Progenitor cell of endocrine pancreas (in vitro differentiated cells): ENCODE data around the gene LIMS1. TPM values are rescaled to one million over a fixed set of nuclear protein-coding genes. Genes with fewer than 3 reads are reported as not detected.

Experiments
- DNase-seq: peaks from one replicate; pipeline ENCODE4 v3.0.0; 2021; ENCODE audit warnings: low spot score; ENCODE audit not compliant: unreplicated experiment
- H3K27ac Mint-ChIP-seq: 2 replicates; pipeline ENCODE4 v1.8.0; 2021; ENCODE audit warnings: mild to moderate bottlenecking, moderate library complexity, mixed read lengths
- H3K27me3 Mint-ChIP-seq: 2 replicates; pipeline ENCODE4 v1.8.0; 2021; ENCODE audit warnings: mixed read lengths
- H3K36me3 Mint-ChIP-seq: 2 replicates; pipeline ENCODE4 v1.8.0; 2022; ENCODE audit warnings: mixed read lengths; ENCODE audit not compliant: insufficient read depth
- H3K4me1 Mint-ChIP-seq: 2 replicates; pipeline ENCODE4 v1.8.0; 2021; ENCODE audit warnings: low read depth, mixed read lengths
- H3K4me3 Mint-ChIP-seq: 2 replicates; pipeline ENCODE4 v1.8.0; 2021; ENCODE audit warnings: low read depth, mild to moderate bottlenecking, moderate library complexity, mixed read lengths
- H3K9me3 Mint-ChIP-seq: 2 replicates; pipeline ENCODE4 v1.8.0; 2021; ENCODE audit warnings: low read depth, mixed read lengths
- total RNA-seq: library from RNA; stranded (reverse); gene quantifications from 2 replicates; pipeline ENCODE4 v1.2.1, GENCODE V29; 2021
- TF ChIP-seq, protein P1 (sequence below): fragments of 200-600 bp; sonication (generic); IDR thresholded peaks from one replicate; pipeline ENCODE4 v1.5.0; 2021; ENCODE audit warnings: antibody characterized with exemption, mild to moderate bottlenecking; ENCODE audit not compliant: unreplicated experiment

LIMS1 gene
- total RNA-seq, 1 donor from 2014 or later, result 37.7 TPM

DNA sequence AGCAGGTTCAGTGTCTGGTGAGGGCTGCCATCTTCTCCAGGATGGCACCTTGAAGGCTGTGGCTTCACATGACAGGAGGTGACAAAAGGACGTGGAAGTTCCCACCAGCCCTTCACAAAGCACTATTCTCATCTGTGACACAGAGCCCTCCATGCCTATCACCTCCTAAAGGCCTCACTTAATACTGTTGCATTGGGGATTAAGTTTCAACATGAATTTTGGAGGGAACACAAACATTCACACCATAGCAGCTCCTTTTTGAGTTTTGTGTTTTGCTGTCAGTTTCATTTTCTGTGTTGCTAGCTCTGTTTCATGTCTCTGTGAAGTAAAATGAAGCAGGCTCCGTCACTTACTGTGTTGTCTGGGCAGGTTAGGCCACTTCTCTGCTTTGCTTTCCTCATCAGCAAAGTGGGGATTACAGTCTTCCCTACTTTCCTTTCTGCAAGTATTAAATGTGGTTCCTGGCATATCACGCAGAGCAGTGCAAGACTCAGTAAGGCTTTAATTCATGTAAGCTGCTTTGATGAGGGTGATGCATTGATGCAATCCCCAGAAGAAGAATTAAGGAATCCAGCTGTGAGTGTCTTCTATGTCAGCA lies 31.6 kb downstream of the LIMS1 start:
- no peaks in the 10 kb centered on the region for H3K27me3 Mint-ChIP-seq
- DNase-seq, result no peak
- no peak overlapping the region for H3K4me3 Mint-ChIP-seq
- peaks cover 9% of the 10 kb centered on the region for H3K36me3 Mint-ChIP-seq
- peaks cover 7% of the 10 kb centered on the region for H3K4me1 Mint-ChIP-seq
- H3K27ac Mint-ChIP-seq, result no peak overlapping the region
- TF ChIP-seq, protein P1, sequence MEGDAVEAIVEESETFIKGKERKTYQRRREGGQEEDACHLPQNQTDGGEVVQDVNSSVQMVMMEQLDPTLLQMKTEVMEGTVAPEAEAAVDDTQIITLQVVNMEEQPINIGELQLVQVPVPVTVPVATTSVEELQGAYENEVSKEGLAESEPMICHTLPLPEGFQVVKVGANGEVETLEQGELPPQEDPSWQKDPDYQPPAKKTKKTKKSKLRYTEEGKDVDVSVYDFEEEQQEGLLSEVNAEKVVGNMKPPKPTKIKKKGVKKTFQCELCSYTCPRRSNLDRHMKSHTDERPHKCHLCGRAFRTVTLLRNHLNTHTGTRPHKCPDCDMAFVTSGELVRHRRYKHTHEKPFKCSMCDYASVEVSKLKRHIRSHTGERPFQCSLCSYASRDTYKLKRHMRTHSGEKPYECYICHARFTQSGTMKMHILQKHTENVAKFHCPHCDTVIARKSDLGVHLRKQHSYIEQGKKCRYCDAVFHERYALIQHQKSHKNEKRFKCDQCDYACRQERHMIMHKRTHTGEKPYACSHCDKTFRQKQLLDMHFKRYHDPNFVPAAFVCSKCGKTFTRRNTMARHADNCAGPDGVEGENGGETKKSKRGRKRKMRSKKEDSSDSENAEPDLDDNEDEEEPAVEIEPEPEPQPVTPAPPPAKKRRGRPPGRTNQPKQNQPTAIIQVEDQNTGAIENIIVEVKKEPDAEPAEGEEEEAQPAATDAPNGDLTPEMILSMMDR, result no peak
- H3K9me3 Mint-ChIP-seq, result no peaks in the 10 kb centered on the region

DNA sequence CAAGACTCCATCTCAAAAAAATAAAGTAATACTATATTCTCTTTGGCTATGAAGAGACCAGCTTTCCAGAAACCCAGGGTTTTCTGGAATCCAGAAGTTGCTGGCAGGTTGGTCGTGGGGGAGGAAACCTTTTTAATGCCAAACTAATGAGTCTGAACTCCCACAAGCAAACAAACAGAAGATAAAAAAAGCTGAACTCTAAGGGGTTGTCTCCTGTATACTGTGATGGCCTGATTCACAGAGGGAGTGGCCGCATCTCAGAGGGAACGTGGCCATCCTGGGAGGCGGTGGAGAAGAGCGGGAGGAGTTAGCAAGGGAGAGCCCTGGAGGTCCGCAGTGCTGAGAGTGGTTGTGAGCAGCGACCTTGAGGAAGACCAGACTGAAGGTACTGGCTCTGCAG lies 36.1 kb downstream of the LIMS1 start:
- DNase-seq, result no peak
- Mint-ChIP-seq H3K27me3 (no peaks in the 10 kb centered on the region), H3K9me3 (no peaks in the 10 kb centered on the region), H3K4me3 (no peak overlapping the region), H3K4me1 (peaks cover 8% of the 10 kb centered on the region), H3K27ac (no peak overlapping the region), H3K36me3 (peaks cover 2% of the 10 kb centered on the region)
- TF ChIP-seq, protein P1, result no peak

DNA sequence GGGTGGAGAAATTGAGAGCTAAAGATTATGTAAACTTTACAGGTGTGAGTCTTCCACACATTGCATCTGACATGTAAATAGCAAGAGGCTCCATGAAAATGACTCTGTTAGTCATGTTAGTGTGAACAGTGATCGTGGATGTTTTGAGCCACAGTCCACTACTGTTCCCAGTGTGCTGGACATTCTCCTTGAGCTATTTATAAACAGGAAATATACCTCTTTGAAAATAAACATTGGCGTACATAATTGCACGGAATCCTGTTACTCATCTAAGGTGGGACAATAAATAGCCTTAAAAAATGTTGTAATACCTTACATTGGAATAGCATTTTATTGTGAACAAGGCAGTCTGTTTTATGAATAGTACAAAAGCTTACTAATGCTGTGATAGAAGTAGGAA lies 37.0 kb downstream of the LIMS1 start:
- no peak overlapping the region for H3K27ac Mint-ChIP-seq
- H3K36me3 Mint-ChIP-seq, result peaks cover 2% of the 10 kb centered on the region
- TF ChIP-seq, protein P1, result no peak
- no peak overlapping the region for H3K4me3 Mint-ChIP-seq
- H3K9me3 Mint-ChIP-seq, result no peaks in the 10 kb centered on the region
- H3K4me1 Mint-ChIP-seq, result peaks cover 14% of the 10 kb centered on the region
- no peaks in the 10 kb centered on the region for H3K27me3 Mint-ChIP-seq
- DNase-seq, result no peak

DNA sequence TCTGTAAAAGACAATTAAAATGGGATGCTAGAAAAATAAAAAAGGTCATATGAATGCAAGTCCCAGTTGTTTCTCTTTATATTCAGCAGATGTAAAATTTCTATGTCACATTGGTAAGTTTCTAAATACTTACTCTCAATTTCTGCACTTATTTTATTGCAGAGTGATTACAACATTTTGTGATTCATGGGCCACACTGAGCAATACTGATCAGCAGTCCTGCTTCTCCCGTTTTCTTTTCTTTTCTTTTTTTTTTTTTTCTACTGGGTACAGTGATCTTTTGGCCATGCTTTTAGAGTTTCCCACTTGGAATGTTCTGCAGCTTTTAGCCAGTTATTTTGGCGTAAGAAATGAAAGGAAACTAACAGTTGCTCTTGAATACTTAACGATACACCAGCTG lies 38.8 kb downstream of the LIMS1 start:
- Mint-ChIP-seq H3K9me3 (no peaks in the 10 kb centered on the region), H3K4me1 (peaks cover 20% of the 10 kb centered on the region), H3K27me3 (no peaks in the 10 kb centered on the region), H3K27ac (no peak overlapping the region), H3K4me3 (no peak overlapping the region), H3K36me3 (peaks cover 2% of the 10 kb centered on the region)
- DNase-seq, result no peak
- TF ChIP-seq, protein P1, result no peak

DNA sequence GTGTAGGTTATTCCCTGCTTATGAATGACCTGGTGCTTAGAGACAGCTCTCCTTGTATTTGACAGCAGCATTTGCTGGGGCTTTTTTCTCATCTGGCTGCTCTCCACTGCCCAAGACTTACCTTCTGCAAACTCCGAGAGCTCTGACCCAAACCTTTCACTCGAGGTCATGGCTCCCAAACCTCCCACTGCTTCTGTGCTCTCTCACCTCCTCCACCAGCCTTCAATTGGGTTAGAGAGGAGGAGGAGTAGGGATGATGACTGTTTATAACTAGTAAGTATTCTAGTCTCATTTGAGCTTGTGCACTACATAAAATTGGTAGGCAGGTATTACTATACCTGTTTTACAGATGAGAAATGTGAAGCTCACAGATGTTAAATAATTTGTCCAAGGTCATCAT lies 40.1 kb downstream of the LIMS1 start:
- H3K4me1 Mint-ChIP-seq, result peaks cover 20% of the 10 kb centered on the region
- H3K27ac Mint-ChIP-seq, result peak overlapping the region; percentile 67
- TF ChIP-seq, protein P1, result no peak
- H3K4me3 Mint-ChIP-seq, result no peak overlapping the region
- no peaks in the 10 kb centered on the region for H3K27me3 Mint-ChIP-seq
- no peaks in the 10 kb centered on the region for H3K9me3 Mint-ChIP-seq
- no peak for DNase-seq
- H3K36me3 Mint-ChIP-seq, result no peaks in the 10 kb centered on the region
